Bladder microvascular endothelial cell (primary cell): ENCODE data around the gene BECN2. TPM values are rescaled to one million over a fixed set of nuclear protein-coding genes. Genes with fewer than 3 reads are reported as not detected.

ENCODE experiments used
- total RNA-seq: library from RNA; depleted of rRNA; stranded (reverse); fragments of >200 nt; gene quantifications from 2 replicates; pipeline ENCODE4 v1.2.3, GENCODE V29; 2014

BECN2 gene, protein sequence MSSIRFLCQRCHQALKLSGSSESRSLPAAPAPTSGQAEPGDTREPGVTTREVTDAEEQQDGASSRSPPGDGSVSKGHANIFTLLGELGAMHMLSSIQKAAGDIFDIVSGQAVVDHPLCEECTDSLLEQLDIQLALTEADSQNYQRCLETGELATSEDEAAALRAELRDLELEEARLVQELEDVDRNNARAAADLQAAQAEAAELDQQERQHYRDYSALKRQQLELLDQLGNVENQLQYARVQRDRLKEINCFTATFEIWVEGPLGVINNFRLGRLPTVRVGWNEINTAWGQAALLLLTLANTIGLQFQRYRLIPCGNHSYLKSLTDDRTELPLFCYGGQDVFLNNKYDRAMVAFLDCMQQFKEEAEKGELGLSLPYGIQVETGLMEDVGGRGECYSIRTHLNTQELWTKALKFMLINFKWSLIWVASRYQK
- not detected in 2 replicates for total RNA-seq

DNA sequence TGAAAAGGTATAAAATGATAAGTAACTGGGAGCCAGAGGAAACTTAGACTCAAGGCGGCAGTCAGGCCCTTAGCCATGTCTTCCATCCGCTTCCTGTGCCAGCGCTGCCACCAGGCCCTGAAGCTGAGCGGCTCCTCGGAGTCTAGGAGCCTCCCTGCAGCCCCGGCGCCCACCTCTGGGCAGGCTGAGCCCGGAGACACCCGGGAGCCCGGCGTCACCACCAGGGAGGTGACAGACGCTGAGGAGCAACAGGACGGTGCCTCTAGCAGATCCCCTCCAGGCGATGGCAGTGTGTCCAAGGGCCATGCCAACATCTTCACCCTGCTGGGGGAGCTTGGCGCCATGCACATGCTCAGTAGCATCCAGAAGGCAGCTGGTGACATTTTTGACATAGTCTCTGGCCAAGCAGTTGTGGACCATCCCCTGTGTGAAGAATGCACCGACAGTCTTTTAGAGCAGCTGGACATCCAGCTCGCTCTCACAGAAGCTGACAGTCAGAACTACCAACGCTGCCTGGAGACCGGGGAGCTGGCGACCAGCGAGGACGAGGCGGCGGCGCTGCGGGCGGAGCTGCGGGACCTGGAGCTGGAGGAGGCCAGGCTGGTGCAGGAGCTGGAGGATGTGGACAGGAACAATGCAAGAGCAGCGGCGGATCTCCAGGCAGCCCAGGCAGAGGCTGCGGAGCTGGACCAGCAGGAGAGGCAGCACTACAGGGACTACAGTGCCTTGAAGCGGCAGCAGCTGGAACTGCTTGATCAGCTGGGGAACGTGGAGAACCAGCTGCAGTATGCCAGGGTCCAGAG is at the start of gene BECN2:
Gene BECN2, plus strand, starts transcription at position 76 of the 803 bp plus-strand sequence. Its CDS starts 0 bp downstream, at position 76.

DNA sequence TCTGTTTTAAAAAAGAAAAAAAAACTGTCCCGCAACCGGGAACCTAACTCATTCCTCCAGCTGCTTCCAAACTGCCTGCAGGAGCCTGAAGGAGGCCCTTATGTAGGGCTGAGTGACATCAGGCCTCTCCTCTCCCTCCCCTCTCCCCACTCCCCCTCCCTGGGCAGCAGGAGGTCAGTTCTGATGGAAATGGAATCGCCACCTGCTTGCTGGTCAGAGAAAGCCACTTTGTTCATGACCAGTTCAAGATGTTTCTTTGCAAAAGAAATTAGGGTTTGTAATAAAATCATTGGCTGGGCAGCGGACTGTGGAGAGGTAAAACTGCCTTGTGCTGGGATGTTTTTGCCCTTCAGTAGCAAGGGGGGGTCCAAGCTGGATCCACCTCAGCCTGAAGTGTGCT is 41.5 kb downstream of the BECN2 start, which contains the start of gene MAP1LC3C:
Gene MAP1LC3C, minus strand, starts transcription at position 73 of the 400 bp plus-strand sequence. CDS start 90 bp downstream, outside the sequence.

Other genes starting within 250 kb of the BECN2 start
- gene EXO1, start 109.6 kb upstream of the BECN2 start, total RNA-seq = 7.6 and 9.4 TPM in 2 replicates
- not detected in 2 replicates for gene MAP1LC3C, start 41.3 kb downstream of the BECN2 start, total RNA-seq